H9 (cell line): ENCODE results near the gene GNB1L. TPM values are rescaled to one million over a fixed set of nuclear protein-coding genes. Genes with fewer than 3 reads are reported as not detected.

Experiments used
- DNase-seq: peaks from one replicate; pipeline ENCODE4 v3.0.0-alpha.2; 2017
- H2AFZ ChIP-seq: one replicate; pipeline ENCODE4 v1.6.1; 2013; ENCODE audit warnings: mild to moderate bottlenecking, low read length, control low read depth, moderate library complexity
- H2AK5ac ChIP-seq: 2 replicates; pipeline ENCODE4 v1.6.1; 2013; ENCODE audit warnings: low read length, control low read depth, mixed read lengths; ENCODE audit not compliant: insufficient read length
- H2BK120ac ChIP-seq: one replicate; pipeline ENCODE4 v1.6.1; 2013; ENCODE audit warnings: low read depth, mild to moderate bottlenecking, low read length, control low read depth, inconsistent platforms; ENCODE audit not compliant: poor library complexity, severe bottlenecking
- H2BK12ac ChIP-seq: 2 replicates; pipeline ENCODE4 v1.6.1; 2013; ENCODE audit warnings: low read length, control low read depth, mixed read lengths, low read depth; ENCODE audit not compliant: insufficient read length
- H2BK15ac ChIP-seq: 2 replicates; pipeline ENCODE4 v1.6.1; 2013; ENCODE audit warnings: low read depth, low read length, control low read depth
- H2BK20ac ChIP-seq: one replicate; pipeline ENCODE4 v1.6.1; 2013; ENCODE audit warnings: low read depth, mild to moderate bottlenecking, low read length, control low read depth, inconsistent platforms; ENCODE audit not compliant: poor library complexity, severe bottlenecking
- H2BK5ac ChIP-seq: 2 replicates; pipeline ENCODE4 v1.6.1; 2013; ENCODE audit warnings: low read length, control low read depth, mixed read lengths; ENCODE audit not compliant: insufficient read length
- H3K14ac ChIP-seq: 2 replicates; pipeline ENCODE4 v1.6.1; 2013; ENCODE audit warnings: low read length, control low read depth; ENCODE audit not compliant: insufficient read depth
- H3K18ac ChIP-seq: 2 replicates; pipeline ENCODE4 v1.6.1; 2013; ENCODE audit warnings: low read depth, mild to moderate bottlenecking, mixed read lengths, low read length, control low read depth; ENCODE audit not compliant: insufficient read length
- H3K23ac ChIP-seq: 2 replicates; pipeline ENCODE4 v1.6.1; 2013; ENCODE audit warnings: low read length, control low read depth, mixed read lengths, low read depth; ENCODE audit not compliant: insufficient read length
- H3K23me2 ChIP-seq: 2 replicates; pipeline ENCODE4 v1.6.1; 2013; ENCODE audit warnings: low read depth, mild to moderate bottlenecking, mixed read lengths, low read length, control low read depth; ENCODE audit not compliant: insufficient read length, poor library complexity, severe bottlenecking
- H3K27ac ChIP-seq: 2 replicates; pipeline ENCODE4 v1.5.1; 2013; ENCODE audit warnings: low read length, control low read depth, mixed read lengths, low read depth; ENCODE audit not compliant: insufficient read length
- H3K27me3 ChIP-seq: 2 replicates; pipeline ENCODE4 v1.6.1; 2013; ENCODE audit warnings: low read length, control low read depth, inconsistent platforms; ENCODE audit not compliant: insufficient read depth
- H3K4ac ChIP-seq: 2 replicates; pipeline ENCODE4 v1.6.1; 2013; ENCODE audit warnings: low read depth, mild to moderate bottlenecking, control low read depth, inconsistent platforms, low read length, moderate library complexity
- H3K4me1 ChIP-seq: 2 replicates; pipeline ENCODE4 v1.6.1; 2013; ENCODE audit warnings: low read length, control low read depth, inconsistent platforms; ENCODE audit not compliant: insufficient read depth
- H3K4me2 ChIP-seq: 2 replicates; pipeline ENCODE4 v1.6.1; 2013; ENCODE audit warnings: low read length, control low read depth, mixed read lengths; ENCODE audit not compliant: insufficient read length, insufficient read depth
- H3K56ac ChIP-seq: 2 replicates; pipeline ENCODE4 v1.6.1; 2013; ENCODE audit warnings: low read depth, mild to moderate bottlenecking, mixed read lengths, low read length, control low read depth; ENCODE audit not compliant: insufficient read length
- H3K79me1 ChIP-seq: 2 replicates; pipeline ENCODE4 v1.6.1; 2013; ENCODE audit warnings: low read depth, mild to moderate bottlenecking, moderate library complexity, low read length, control low read depth, inconsistent platforms; ENCODE audit not compliant: insufficient read depth, poor library complexity, severe bottlenecking
- H3K79me2 ChIP-seq: 2 replicates; pipeline ENCODE4 v1.6.1; 2013; ENCODE audit warnings: low read length, control low read depth, inconsistent platforms; ENCODE audit not compliant: insufficient read depth
- H3K9ac ChIP-seq: 2 replicates; pipeline ENCODE4 v1.6.1; 2013; ENCODE audit warnings: low read length, control low read depth, mixed read lengths; ENCODE audit not compliant: insufficient read length; ENCODE audit errors: extremely low read depth
- H3K9me3 ChIP-seq: one replicate; pipeline ENCODE4 v1.6.1; 2013; ENCODE audit warnings: low read depth, low read length, inconsistent platforms; ENCODE audit not compliant: control insufficient read depth
- H3T11ph ChIP-seq: one replicate; pipeline ENCODE4 v1.6.1; 2013; ENCODE audit warnings: mild to moderate bottlenecking, low read length, control low read depth, inconsistent platforms
- H4K20me1 ChIP-seq: one replicate; pipeline ENCODE4 v1.6.1; 2013; ENCODE audit not compliant: control insufficient read depth, insufficient read length, insufficient read depth
- H4K5ac ChIP-seq: 2 replicates; pipeline ENCODE4 v1.6.1; 2013; ENCODE audit warnings: low read depth, mild to moderate bottlenecking, mixed read lengths, low read length, control low read depth; ENCODE audit not compliant: insufficient read length
- H4K8ac ChIP-seq: replicated peaks from 2 replicates; pipeline ENCODE4 v1.6.1; 2013; ENCODE audit warnings: low read length, control low read depth, mixed read lengths, low read depth; ENCODE audit not compliant: insufficient read length
- H4K91ac ChIP-seq: 2 replicates; pipeline ENCODE4 v1.6.1; 2013; ENCODE audit warnings: low read depth, mild to moderate bottlenecking, moderate library complexity, mixed read lengths, low read length, control low read depth; ENCODE audit not compliant: insufficient read length
- H3K27ac Mint-ChIP-seq, 3 experiments: 2 replicates in 2 of 3; 3 replicates in 1 of 3; pipeline ENCODE4 v1.8.0; 2020 to 2021; ENCODE audit warnings: mixed read lengths in 3 of 3, mild to moderate bottlenecking in 1 of 3, moderate library complexity in 1 of 3
- H3K27me3 Mint-ChIP-seq: 2 replicates; pipeline ENCODE4 v1.8.0; 2021; ENCODE audit warnings: low read depth, mild to moderate bottlenecking, moderate library complexity, mixed read lengths
- H3K36me3 Mint-ChIP-seq, 3 experiments: 2 replicates in 2 of 3; 3 replicates in 1 of 3; pipeline ENCODE4 v1.8.0; 2020 to 2021; ENCODE audit warnings: low read depth in 3 of 3, mixed read lengths in 3 of 3; ENCODE audit not compliant: insufficient read depth in 1 of 3
- H3K4me1 Mint-ChIP-seq, 2 experiments: 2 replicates each; pipeline ENCODE4 v1.8.0; 2020; ENCODE audit warnings: mixed read lengths in 2 of 2
- H3K4me3 Mint-ChIP-seq, 2 experiments: 2 replicates in 1 of 2; 3 replicates in 1 of 2; pipeline ENCODE4 v1.8.0; 2020 to 2021; ENCODE audit warnings: mild to moderate bottlenecking in 2 of 2, mixed read lengths in 2 of 2, moderate library complexity in 1 of 2
- H3K9me3 Mint-ChIP-seq, 2 experiments: 2 replicates in 1 of 2; 3 replicates in 1 of 2; pipeline ENCODE4 v1.8.0; 2020; ENCODE audit warnings: mild to moderate bottlenecking in 2 of 2, mixed read lengths in 2 of 2, moderate library complexity in 1 of 2
- WGBS: extraction: QIAGEN DNeasy Blood & Tissue Kit; methylation state at CpG from one replicate; pipeline ENCODE4 v1.1.7; 2013; ENCODE audit warnings: missing lambda C conversion rate, low lambda C conversion rate, mixed read lengths; ENCODE audit not compliant: insufficient read length; ENCODE audit errors: extremely low coverage; 5-methylcytosine and 5-hydroxymethylcytosine counted together
- total RNA-seq: library from RNA; stranded (reverse); gene quantifications from 2 replicates; pipeline ENCODE4 v1.2.1, GENCODE V29; 2021
- TF ChIP-seq, protein P1 (sequence below): fragments of 200-600 bp; sonication (generic); conservative IDR thresholded peaks from 3 replicates; pipeline ENCODE4 v1.8.0; 2021; ENCODE audit warnings: antibody characterized with exemption, mild to moderate bottlenecking

The GNB1L gene
- total RNA-seq, 1 experiment from 2014 or later: 22.4 TPM

DNA sequence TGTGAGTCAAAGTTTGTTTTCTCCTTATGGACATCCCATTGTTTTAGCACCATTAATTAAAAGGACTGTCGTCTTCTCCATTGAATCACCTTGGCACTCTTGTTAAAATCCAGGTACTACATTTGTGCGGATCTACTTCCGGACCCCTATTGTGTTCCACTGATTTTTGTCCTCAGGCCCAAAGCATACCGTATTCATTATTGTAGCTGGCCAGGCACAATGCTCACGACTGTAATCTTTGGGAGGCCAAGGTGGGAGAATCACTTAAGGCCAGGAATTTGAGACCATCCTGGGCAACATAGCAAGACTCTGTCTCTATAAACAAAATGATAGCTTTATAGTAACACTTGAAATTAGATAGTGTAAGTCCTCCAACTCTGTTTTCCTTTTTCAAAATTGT, 8.9 kb upstream of the GNB1L start:
- no peak overlapping the region for H3K4ac ChIP-seq
- DNase-seq: no peak
- H2BK5ac ChIP-seq: no peak overlapping the region
- no CpG with 5 or more reads among the region's 5 CpGs for WGBS
- H3K4me2 ChIP-seq: no peak overlapping the region
- H3T11ph ChIP-seq: no peak overlapping the region
- H2BK15ac ChIP-seq: no peak overlapping the region
- no peak overlapping the region for H3K27ac Mint-ChIP-seq
- H3K14ac ChIP-seq: no peak overlapping the region
- H2BK20ac ChIP-seq: no peak overlapping the region
- no peak overlapping the region for H4K5ac ChIP-seq
- no peak overlapping the region for H3K27ac ChIP-seq
- H3K79me2 ChIP-seq: no peaks in the 10 kb centered on the region
- peaks cover 13% of the 10 kb centered on the region in 2 experiments for H3K4me1 Mint-ChIP-seq
- H4K8ac ChIP-seq: no peak overlapping the region
- no peak overlapping the region for H2AFZ ChIP-seq
- H2BK120ac ChIP-seq: no peak overlapping the region
- no peaks in the 10 kb centered on the region for H3K9me3 Mint-ChIP-seq
- TF ChIP-seq, protein P1, sequence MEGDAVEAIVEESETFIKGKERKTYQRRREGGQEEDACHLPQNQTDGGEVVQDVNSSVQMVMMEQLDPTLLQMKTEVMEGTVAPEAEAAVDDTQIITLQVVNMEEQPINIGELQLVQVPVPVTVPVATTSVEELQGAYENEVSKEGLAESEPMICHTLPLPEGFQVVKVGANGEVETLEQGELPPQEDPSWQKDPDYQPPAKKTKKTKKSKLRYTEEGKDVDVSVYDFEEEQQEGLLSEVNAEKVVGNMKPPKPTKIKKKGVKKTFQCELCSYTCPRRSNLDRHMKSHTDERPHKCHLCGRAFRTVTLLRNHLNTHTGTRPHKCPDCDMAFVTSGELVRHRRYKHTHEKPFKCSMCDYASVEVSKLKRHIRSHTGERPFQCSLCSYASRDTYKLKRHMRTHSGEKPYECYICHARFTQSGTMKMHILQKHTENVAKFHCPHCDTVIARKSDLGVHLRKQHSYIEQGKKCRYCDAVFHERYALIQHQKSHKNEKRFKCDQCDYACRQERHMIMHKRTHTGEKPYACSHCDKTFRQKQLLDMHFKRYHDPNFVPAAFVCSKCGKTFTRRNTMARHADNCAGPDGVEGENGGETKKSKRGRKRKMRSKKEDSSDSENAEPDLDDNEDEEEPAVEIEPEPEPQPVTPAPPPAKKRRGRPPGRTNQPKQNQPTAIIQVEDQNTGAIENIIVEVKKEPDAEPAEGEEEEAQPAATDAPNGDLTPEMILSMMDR: no peak
- no peaks in the 10 kb centered on the region; the same call in 1 of the 2 replicates for H3K27me3 Mint-ChIP-seq
- H3K23me2 ChIP-seq: no peaks in the 10 kb centered on the region
- no peaks in the 10 kb centered on the region for H3K4me1 ChIP-seq
- no peaks in the 10 kb centered on the region for H3K27me3 ChIP-seq
- H2AK5ac ChIP-seq: no peak overlapping the region
- H4K91ac ChIP-seq: no peak overlapping the region
- H3K18ac ChIP-seq: no peak overlapping the region
- H3K9me3 ChIP-seq: no peaks in the 10 kb centered on the region
- H4K20me1 ChIP-seq: no peaks in the 10 kb centered on the region
- no peak overlapping the region for H2BK12ac ChIP-seq
- no peak overlapping the region for H3K56ac ChIP-seq
- no peak overlapping the region for H3K9ac ChIP-seq
- no peaks in the 10 kb centered on the region for H3K36me3 Mint-ChIP-seq
- H3K23ac ChIP-seq: no peak overlapping the region
- no peaks in the 10 kb centered on the region for H3K79me1 ChIP-seq
- no peak overlapping the region for H3K4me3 Mint-ChIP-seq
